Subcutaneous abdominal adipose tissue (tissue), 5 donors: ENCODE measurements around the gene RAD54L2.
"Not testable (repeated sequence)": the region's sequence is repeated elsewhere in the genome, so short reads cannot be mapped to it uniquely, and the experiment has no call there.

ENCODE experiments used
- H3K27ac ChIP-seq: one replicate; pipeline ENCODE4 v1.7.0; 2013; ENCODE audit warnings: low read depth, mild to moderate bottlenecking, inconsistent platforms, low read length, moderate library complexity
- H3K27me3 ChIP-seq, 5 donors: one replicate each; pipeline ENCODE4 v1.7.0; 2013; ENCODE audit warnings: low read length in 5 of 5, inconsistent platforms in 1 of 5; ENCODE audit not compliant: control insufficient read depth in 5 of 5, insufficient read depth in 4 of 5
- H3K36me3 ChIP-seq, 5 donors: one replicate each; pipeline ENCODE4 v1.7.0; 2013; ENCODE audit warnings: low read length in 5 of 5; ENCODE audit not compliant: control insufficient read depth in 5 of 5, insufficient read depth in 5 of 5
- H3K4me1 ChIP-seq, 5 donors: one replicate each; pipeline ENCODE4 v1.7.0; 2013; ENCODE audit warnings: low read length in 5 of 5, mild to moderate bottlenecking in 3 of 5, moderate library complexity in 1 of 5; ENCODE audit not compliant: control insufficient read depth in 5 of 5, insufficient read depth in 5 of 5
- H3K4me3 ChIP-seq, 5 donors: one replicate each; pipeline ENCODE4 v1.7.0; 2013; ENCODE audit warnings: low read length in 5 of 5, low read depth in 1 of 5
- H3K9ac ChIP-seq, 5 donors: one replicate each; pipeline ENCODE4 v1.7.0; 2013; ENCODE audit warnings: low read length in 5 of 5, mild to moderate bottlenecking in 4 of 5, moderate library complexity in 3 of 5
- H3K9me3 ChIP-seq, 5 donors: one replicate each; pipeline ENCODE4 v1.7.0; 2013; ENCODE audit warnings: low read length in 5 of 5; ENCODE audit not compliant: control insufficient read depth in 5 of 5
- donor health status: healthy.
- donor health status: healthy.
- donor health status: healthy.
- donor health status: healthy.
- donor health status: healthy.

Gene RAD54L2

GRCh38 chr3:51542596-51542995 is 4.1 kb downstream of the RAD54L2 start:
- H3K27me3 ChIP-seq, H3K27ac ChIP-seq, H3K9ac ChIP-seq, H3K9me3 ChIP-seq, H3K4me3 ChIP-seq: not testable (repeated sequence)
- Histone ChIP-seq H3K4me1 (peaks cover 3 to 28% (median 27%) of the 10 kb centered on the region in 5 donors), H3K36me3 (peaks cover 0 to 13% (median 6%) of the 10 kb centered on the region in 5 donors)

DNA sequence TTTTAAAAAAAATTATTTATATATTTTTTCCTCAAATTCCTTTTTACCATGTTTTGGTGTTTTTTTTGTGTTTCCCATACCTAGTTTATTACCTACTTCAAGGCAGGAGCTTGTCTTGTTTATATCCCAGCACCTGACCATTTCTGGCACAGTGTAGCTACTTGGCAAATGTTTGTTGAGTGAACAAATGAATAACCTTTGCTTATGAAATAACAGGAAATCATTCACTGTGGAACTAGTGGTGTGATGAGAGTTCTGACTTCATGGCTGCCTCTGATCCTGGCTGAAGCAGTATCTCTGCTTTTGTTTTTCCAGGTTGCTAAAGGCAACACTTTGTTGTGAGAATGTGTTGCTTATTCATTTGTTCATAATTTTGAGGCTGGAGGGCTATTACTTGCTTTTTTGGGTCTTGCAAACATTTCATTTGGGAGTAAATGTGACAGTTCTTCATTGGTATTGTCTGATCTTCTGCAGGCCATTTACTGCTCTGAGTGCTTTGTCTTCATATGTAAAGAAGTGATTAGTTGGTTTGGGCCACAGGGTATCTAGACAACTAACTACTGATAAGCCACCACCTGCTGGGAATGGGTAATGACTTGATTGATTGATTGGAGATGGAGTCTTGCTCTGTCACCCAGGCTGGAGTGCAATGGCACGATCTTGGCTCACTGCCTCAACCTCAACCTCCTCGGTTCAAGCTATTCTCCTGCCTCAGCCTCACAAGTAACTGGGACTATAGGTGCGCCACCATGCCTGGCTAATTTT is 5.7 kb downstream of the RAD54L2 start:
- H3K36me3 ChIP-seq = peaks cover 2 to 22% (median 9%) of the 10 kb centered on the region in 5 donors
- no peak overlapping the region for H3K9ac ChIP-seq
- no peak overlapping the region for H3K4me3 ChIP-seq
- no peaks in the 10 kb centered on the region for H3K9me3 ChIP-seq
- H3K27ac ChIP-seq = no peak overlapping the region
- H3K4me1 ChIP-seq = peaks cover 3 to 18% (median 17%) of the 10 kb centered on the region in 5 donors
- no peaks in the 10 kb centered on the region for H3K27me3 ChIP-seq

GRCh38 chr3:51547274-51547673 is 8.8 kb downstream of the RAD54L2 start:
- no peak overlapping the region for H3K27ac ChIP-seq
- no peaks in the 10 kb centered on the region for H3K27me3 ChIP-seq
- H3K9ac ChIP-seq = no peak overlapping the region
- H3K4me3 ChIP-seq = no peak overlapping the region
- H3K9me3 ChIP-seq = no peaks in the 10 kb centered on the region
- peaks cover 0 to 5% (median 3%) of the 10 kb centered on the region in 5 donors for H3K4me1 ChIP-seq
- peaks cover 6 to 33% (median 13%) of the 10 kb centered on the region in 5 donors for H3K36me3 ChIP-seq

DNA sequence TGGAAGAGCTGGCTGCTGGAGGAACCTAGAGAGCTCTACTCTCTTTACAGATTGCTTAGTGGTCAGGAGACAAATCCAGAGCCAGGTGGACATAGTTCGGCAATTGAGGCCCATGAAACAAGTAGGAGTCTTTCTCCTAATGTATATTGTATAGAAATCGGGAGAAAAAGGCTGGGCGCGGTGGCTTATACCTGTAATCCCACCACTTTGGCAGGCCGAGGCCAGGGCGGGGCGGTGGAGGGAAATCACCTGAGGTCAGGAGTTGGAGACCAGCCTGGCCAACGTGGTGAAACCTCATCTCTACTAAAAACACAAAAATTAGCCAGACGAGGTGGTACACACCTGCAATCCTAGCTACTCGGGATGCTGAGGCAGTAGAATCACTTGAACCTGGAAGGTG is 10.8 kb downstream of the RAD54L2 start:
- Histone ChIP-seq H3K4me3 (no peak overlapping the region), H3K9ac (no peak overlapping the region), H3K27ac (no peak overlapping the region), H3K36me3 (peaks cover 3 to 36% (median 17%) of the 10 kb centered on the region in 5 donors), H3K4me1 (peaks cover 0 to under 1% (median 0%) of the 10 kb centered on the region in 5 donors), H3K27me3 (no peaks in the 10 kb centered on the region), H3K9me3 (no peaks in the 10 kb centered on the region)

- H3K9me3 ChIP-seq = no peaks in the 10 kb centered on the region
- no peak overlapping the region for H3K9ac ChIP-seq
- no peak overlapping the region for H3K27ac ChIP-seq
- no peaks in the 10 kb centered on the region for H3K27me3 ChIP-seq
- H3K36me3 ChIP-seq = peaks cover 3 to 32% (median 15%) of the 10 kb centered on the region in 5 donors
- H3K4me1 ChIP-seq = peaks cover 0 to under 1% (median 0%) of the 10 kb centered on the region in 5 donors
- no peak overlapping the region for H3K4me3 ChIP-seq
Observed at GRCh38 chr3:51550080-51550819, 11.7 kb downstream of the RAD54L2 start.

- Histone ChIP-seq H3K9ac (no peak overlapping the region), H3K4me3 (no peak overlapping the region), H3K9me3 (no peaks in the 10 kb centered on the region), H3K4me1 (peaks cover 0 to 23% (median 13%) of the 10 kb centered on the region in 5 donors), H3K27ac (no peak overlapping the region), H3K36me3 (peaks cover 2 to 18% (median 8%) of the 10 kb centered on the region in 5 donors), H3K27me3 (no peaks in the 10 kb centered on the region)
Observed at GRCh38 chr3:51557993-51558392, 19.5 kb downstream of the RAD54L2 start.

GRCh38 chr3:51559411-51559888 is 20.9 kb downstream of the RAD54L2 start:
- Histone ChIP-seq H3K36me3 (peaks cover 2 to 9% (median 5%) of the 10 kb centered on the region in 5 donors), H3K4me1 (peaks cover 0 to 23% (median 13%) of the 10 kb centered on the region in 5 donors), H3K9me3 (no peaks in the 10 kb centered on the region), H3K9ac (peak overlapping the region in 2 of 5 donors; percentile 24 to 31), H3K27ac (no peak overlapping the region), H3K27me3 (no peaks in the 10 kb centered on the region), H3K4me3 (no peak overlapping the region)

- H3K27me3 ChIP-seq = no peaks in the 10 kb centered on the region
- H3K4me1 ChIP-seq = peaks cover 0 to 23% (median 13%) of the 10 kb centered on the region in 5 donors
- H3K27ac ChIP-seq = no peak overlapping the region
- H3K9ac ChIP-seq = no peak overlapping the region
- no peaks in the 10 kb centered on the region for H3K9me3 ChIP-seq
- H3K4me3 ChIP-seq = no peak overlapping the region
- H3K36me3 ChIP-seq = peaks cover 2 to 9% (median 3%) of the 10 kb centered on the region in 5 donors
Observed at GRCh38 chr3:51559961-51560360, 21.4 kb downstream of the RAD54L2 start.

DNA sequence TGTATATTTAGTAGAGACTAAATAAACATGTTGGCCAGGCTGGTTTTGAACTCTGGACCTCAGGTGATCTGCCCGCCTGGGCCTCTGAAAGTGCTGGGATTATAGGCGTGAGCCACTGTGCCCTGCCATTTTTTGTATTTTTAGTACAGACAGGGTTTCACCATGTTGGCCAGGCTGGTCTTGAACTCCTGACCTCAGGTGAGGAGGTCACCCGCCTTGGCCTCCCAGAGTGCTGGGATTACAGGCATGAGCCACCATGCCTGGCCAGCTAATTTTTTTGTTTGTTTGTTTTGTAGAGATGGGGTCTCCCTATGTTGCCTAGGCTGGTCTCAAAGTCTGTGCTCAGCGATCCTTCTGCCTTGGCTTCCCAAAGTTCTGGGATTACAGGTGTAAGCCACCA is 23.9 kb downstream of the RAD54L2 start:
- not testable (repeated sequence) for H3K36me3 ChIP-seq, H3K9me3 ChIP-seq, H3K27me3 ChIP-seq, H3K4me3 ChIP-seq, H3K27ac ChIP-seq, H3K9ac ChIP-seq
- H3K4me1 ChIP-seq = peaks cover 0 to 19% (median 12%) of the 10 kb centered on the region in 5 donors

DNA sequence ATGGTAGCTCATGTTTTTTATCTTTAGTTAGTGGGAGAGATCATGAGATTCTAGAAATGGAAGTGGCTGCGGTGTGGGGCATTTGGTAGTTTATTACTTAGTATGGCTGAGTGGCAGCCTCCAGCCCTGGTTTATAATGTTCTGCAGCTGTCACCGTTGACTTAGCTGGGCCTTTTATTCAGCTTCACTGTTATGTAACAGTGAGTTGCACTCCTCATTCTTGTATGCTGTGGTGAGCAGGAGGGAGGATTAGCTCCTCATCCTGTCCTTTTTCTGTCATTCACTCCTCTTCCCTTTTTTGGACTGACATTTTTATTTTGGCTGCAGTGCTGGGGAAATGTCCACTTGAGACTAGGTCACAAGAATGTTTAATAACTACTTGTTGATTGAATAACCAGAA is 29.5 kb downstream of the RAD54L2 start:
- Histone ChIP-seq H3K9ac (no peak overlapping the region), H3K27ac (no peak overlapping the region)

More for the DNA sequence above, 29.5 kb downstream of the RAD54L2 start:
- peaks cover 0 to 28% (median 17%) of the 10 kb centered on the region in 5 donors for H3K4me1 ChIP-seq
- no peak overlapping the region for H3K4me3 ChIP-seq
- H3K27me3 ChIP-seq = no peaks in the 10 kb centered on the region
- H3K36me3 ChIP-seq = peaks cover 0 to 4% (median 2%) of the 10 kb centered on the region in 5 donors
- H3K9me3 ChIP-seq = no peaks in the 10 kb centered on the region
